OCI-LY7 (cell line): ENCODE data around the gene RPGRIP1. TPM values are rescaled to one million over a fixed set of nuclear protein-coding genes. Genes with fewer than 3 reads are reported as not detected.

Experiments
- BruUV-seq: library from RNA; stranded (reverse); fragments of 400-500 nt; replicated peaks from 2 replicates; lab custom pipeline; 2021; lab: Mats Ljungman, UMichigan
- CTCF ChIA-PET: fragments of 300-600 bp; sonication (Branson Sonifier 250); formaldehyde crosslinking; loops from one replicate; lab custom pipeline; 2022; ENCODE audit warnings: antibody characterized with exemption; ENCODE audit not compliant: unreplicated experiment; lab: Charles Lee
- POLR2A ChIA-PET: fragments of 300-600 bp; sonication (Branson Sonifier 250); formaldehyde crosslinking; loops from one replicate; lab custom pipeline; 2022; ENCODE audit warnings: antibody characterized with exemption; lab: Charles Lee
- DNase-seq: peaks from one replicate; pipeline ENCODE4 v3.0.0-alpha.2; 2015; ENCODE audit warnings: low spot score
- H2AFZ ChIP-seq: fragments of 200-600 bp; sonication (generic), shearing (Covaris generic); 2 replicates; pipeline ENCODE4 v1.6.1; 2014; ENCODE audit warnings: mild to moderate bottlenecking, antibody characterized with exemption, low read length, moderate library complexity
- H3K27ac ChIP-seq: fragments of 200-600 bp; sonication (generic); 2 replicates; pipeline ENCODE4 v1.5.1; 2014; ENCODE audit warnings: mixed run types, low read depth, mild to moderate bottlenecking, moderate library complexity, low read length, inconsistent platforms; ENCODE audit not compliant: poor library complexity, severe bottlenecking
- H3K36me3 ChIP-seq: fragments of 200-600 bp; sonication (generic); 2 replicates; pipeline ENCODE4 v1.6.1; 2014; ENCODE audit warnings: mild to moderate bottlenecking, antibody characterized with exemption, low read length, moderate library complexity, mixed read lengths; ENCODE audit not compliant: insufficient read depth
- H3K4me1 ChIP-seq: fragments of 200-600 bp; sonication (generic); 2 replicates; pipeline ENCODE4 v1.5.1; 2014; ENCODE audit warnings: mild to moderate bottlenecking, low read length; ENCODE audit not compliant: insufficient read depth, poor library complexity, severe bottlenecking
- H3K4me2 ChIP-seq: fragments of 200-600 bp; sonication (generic); 2 replicates; pipeline ENCODE4 v1.6.1; 2014; ENCODE audit warnings: mild to moderate bottlenecking, low read length
- H3K4me3 ChIP-seq: fragments of 200-600 bp; sonication (generic); 2 replicates; pipeline ENCODE4 v1.5.1; 2014; ENCODE audit warnings: mild to moderate bottlenecking, low read depth, low read length; ENCODE audit not compliant: poor library complexity, severe bottlenecking
- H3K79me2 ChIP-seq: fragments of 200-600 bp; sonication (generic); 2 replicates; pipeline ENCODE4 v1.6.1; 2016; ENCODE audit warnings: low read depth, mild to moderate bottlenecking, low read length, moderate library complexity, mixed read lengths; ENCODE audit not compliant: insufficient read depth
- H3K9me2 ChIP-seq: fragments of 200-600 bp; sonication (generic); 2 replicates; pipeline ENCODE4 v1.6.1; 2016; ENCODE audit warnings: mild to moderate bottlenecking, low read length, mixed read lengths; ENCODE audit not compliant: insufficient read depth
- H3K9me3 ChIP-seq: fragments of 200-600 bp; sonication (generic); 2 replicates; pipeline ENCODE4 v1.6.1; 2014; ENCODE audit warnings: mild to moderate bottlenecking, mixed run types, low read length, mixed read lengths
- H4K20me1 ChIP-seq: fragments of 200-600 bp; sonication (generic); 2 replicates; pipeline ENCODE4 v1.6.1; 2014; ENCODE audit warnings: mild to moderate bottlenecking, antibody characterized with exemption, low read length, moderate library complexity, mixed read lengths; ENCODE audit not compliant: insufficient read depth
- CTCF ChIP-seq: fragments of 200-600 bp; sonication (generic); conservative IDR thresholded peaks from 2 replicates; pipeline ENCODE4 v1.5.1; 2014; ENCODE audit warnings: mild to moderate bottlenecking, antibody characterized with exemption, low read length, moderate library complexity, mixed read lengths
- EZH2phosphoT487 ChIP-seq: fragments of 200-600 bp; sonication (generic); IDR thresholded peaks from 2 replicates; pipeline ENCODE4 v1.6.1; 2018; ENCODE audit warnings: low read depth, borderline replicate concordance, mild to moderate bottlenecking, mixed run types, antibody characterized with exemption, low read length, moderate library complexity, mixed read lengths
- intact Hi-C: fragments of 100-400 bp; cut with micrococcal nuclease; formaldehyde crosslinking; loops from one replicate; pipeline ENCODE4 v1.10.0; 2022; ENCODE audit not compliant: unreplicated experiment
- total RNA-seq, 2 experiments: library from RNA; depleted of rRNA in 1 of 2; stranded (reverse); fragments of >200 nt in 1 of 2; shearing (Covaris generic) in 1 of 2; gene quantifications; 2 replicates each; pipeline ENCODE4 v1.2.3, GENCODE V29; 2014 to 2022

Gene RPGRIP1
- total RNA-seq, 2 experiments from 2014 or later = 0.13 to 0.51 TPM

GRCh38 chr14:21262410-21262809, 17.5 kb upstream of the RPGRIP1 start:
- Histone ChIP-seq H3K9me3 (no peaks in the 10 kb centered on the region), H3K36me3 (peaks cover 99% of the 10 kb centered on the region), H3K4me1 (peaks cover 64% of the 10 kb centered on the region), H4K20me1 (peaks cover 80% of the 10 kb centered on the region), H2AFZ (no peak overlapping the region), H3K27ac (no peak overlapping the region), H3K4me2 (peak overlapping the region; percentile 38), H3K79me2 (peaks cover 100% of the 10 kb centered on the region), H3K9me2 (no peaks in the 10 kb centered on the region), H3K4me3 (no peak overlapping the region)
- ChIA-PET CTCF (no interaction called here), POLR2A (interaction anchor here (0.7 kb wide), 1 partner anchor 180 kb away, joined by 3 read pairs; no protein-coding TSS in a partner anchor)
- BruUV-seq = TSS peak; percentile 1
- TF ChIP-seq CTCF (no peak), EZH2phosphoT487 (no peak)
- DNase-seq = no peak
- intact Hi-C loops = no loop called here

- no peaks in the 10 kb centered on the region for H3K9me2 ChIP-seq
- no TSS peak for BruUV-seq
- intact Hi-C loops = no loop called here
- peaks cover 82% of the 10 kb centered on the region for H4K20me1 ChIP-seq
- ChIA-PET CTCF (no interaction called here), POLR2A (interaction anchor here (1.2 to 2.1 kb wide), 2 partner anchors 8 to 181 kb away, joined by 4 to 23 read pairs; no protein-coding TSS in a partner anchor)
- H3K4me2 ChIP-seq = peak overlapping the region; percentile 89
- no peak for DNase-seq
- no peaks in the 10 kb centered on the region for H3K9me3 ChIP-seq
- peaks cover 100% of the 10 kb centered on the region for H3K79me2 ChIP-seq
- peak overlapping the region; percentile 95 for H3K4me3 ChIP-seq
- TF ChIP-seq CTCF = no peak
- no peak for TF ChIP-seq EZH2phosphoT487
- peaks cover 63% of the 10 kb centered on the region for H3K4me1 ChIP-seq
- H2AFZ ChIP-seq = no peak overlapping the region
- H3K27ac ChIP-seq = no peak overlapping the region
- H3K36me3 ChIP-seq = peaks cover 99% of the 10 kb centered on the region
Measured at GRCh38 chr14:21263284-21264024, 16.4 kb upstream of the RPGRIP1 start.
